Measurements from ENCODE around the gene ZBTB33. TPM values are rescaled to one million over a fixed set of nuclear protein-coding genes. Genes with fewer than 3 reads are reported as not detected.

Gene ZBTB33
- total RNA-seq, 2 experiments from 2014 or later = 11.6 to 12.4 TPM

DNA sequence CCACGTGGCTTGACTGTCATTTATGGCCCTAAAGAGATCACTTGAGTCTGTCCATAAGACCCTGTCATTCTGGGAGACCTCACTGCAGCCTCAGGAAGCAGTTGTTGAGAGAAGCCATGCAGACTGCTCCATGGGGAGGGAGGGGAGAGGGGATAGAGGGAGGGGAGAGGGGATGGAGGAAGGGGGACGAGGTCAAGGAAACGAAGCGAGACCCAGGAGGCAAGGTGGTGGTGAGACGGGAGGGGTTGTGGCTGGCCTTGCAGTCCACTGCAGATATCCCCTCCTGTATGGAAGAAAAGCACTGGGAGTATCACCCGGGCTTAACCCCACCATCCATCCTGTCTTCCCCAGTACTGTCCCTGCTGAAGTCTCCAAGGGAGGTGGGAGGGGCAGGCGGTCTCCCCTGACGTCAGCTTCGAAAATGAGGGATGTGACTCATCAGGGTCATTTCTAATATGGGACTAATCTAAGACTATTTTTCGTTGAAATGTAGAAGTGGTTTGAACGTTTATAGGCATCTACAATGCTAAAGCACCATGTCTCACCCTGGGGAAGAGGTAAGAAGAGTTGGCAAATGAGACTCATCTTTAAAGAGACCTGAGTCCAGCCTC lies 55.0 kb downstream of the ZBTB33 start:
- peaks cover 25% of the 10 kb centered on the region for H3K27me3 Mint-ChIP-seq
- peaks cover 27% of the 10 kb centered on the region for H3K4me1 Mint-ChIP-seq (ENCODE audit: low read depth)
- H3K9me3 Mint-ChIP-seq = no peaks in the 10 kb centered on the region
- H3K4me3 Mint-ChIP-seq = no peak overlapping the region
- H3K27ac Mint-ChIP-seq = no peak overlapping the region
- ATAC-seq = no peak
- H3K36me3 Mint-ChIP-seq (ENCODE audit: low read depth) = no peaks in the 10 kb centered on the region
- DNase-seq = no peak
- intact Hi-C loops (cut with micrococcal nuclease) = loop anchor here (10.0 kb wide), 1 partner anchor 51 kb away; the partner anchor contains the start of gene ZBTB33
- ChIA-PET CTCF (no interaction called here), POLR2A (no interaction called here)
- TF ChIP-seq, protein P1, sequence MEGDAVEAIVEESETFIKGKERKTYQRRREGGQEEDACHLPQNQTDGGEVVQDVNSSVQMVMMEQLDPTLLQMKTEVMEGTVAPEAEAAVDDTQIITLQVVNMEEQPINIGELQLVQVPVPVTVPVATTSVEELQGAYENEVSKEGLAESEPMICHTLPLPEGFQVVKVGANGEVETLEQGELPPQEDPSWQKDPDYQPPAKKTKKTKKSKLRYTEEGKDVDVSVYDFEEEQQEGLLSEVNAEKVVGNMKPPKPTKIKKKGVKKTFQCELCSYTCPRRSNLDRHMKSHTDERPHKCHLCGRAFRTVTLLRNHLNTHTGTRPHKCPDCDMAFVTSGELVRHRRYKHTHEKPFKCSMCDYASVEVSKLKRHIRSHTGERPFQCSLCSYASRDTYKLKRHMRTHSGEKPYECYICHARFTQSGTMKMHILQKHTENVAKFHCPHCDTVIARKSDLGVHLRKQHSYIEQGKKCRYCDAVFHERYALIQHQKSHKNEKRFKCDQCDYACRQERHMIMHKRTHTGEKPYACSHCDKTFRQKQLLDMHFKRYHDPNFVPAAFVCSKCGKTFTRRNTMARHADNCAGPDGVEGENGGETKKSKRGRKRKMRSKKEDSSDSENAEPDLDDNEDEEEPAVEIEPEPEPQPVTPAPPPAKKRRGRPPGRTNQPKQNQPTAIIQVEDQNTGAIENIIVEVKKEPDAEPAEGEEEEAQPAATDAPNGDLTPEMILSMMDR (IDR thresholded peaks at IDR 0.05) = no peak

DNA sequence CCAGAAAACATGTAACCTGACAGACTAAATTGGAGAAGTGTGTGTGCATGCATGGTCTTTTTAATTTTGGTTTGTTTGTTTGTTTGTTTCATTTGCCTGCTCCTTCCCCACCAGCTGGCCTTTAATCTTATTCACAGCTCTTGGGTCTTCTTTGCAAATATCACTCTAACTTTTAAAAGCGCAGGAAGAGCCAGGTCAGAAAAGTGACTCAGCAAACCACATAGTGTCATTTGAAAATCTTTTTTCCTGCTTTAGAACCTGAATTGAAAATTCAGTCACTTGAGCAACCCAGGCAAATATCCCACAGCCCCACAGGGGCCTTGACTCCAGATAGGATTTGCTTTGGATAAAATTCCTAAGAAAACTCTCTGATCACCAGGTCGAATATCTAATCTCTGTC lies 56.0 kb downstream of the ZBTB33 start:
- intact Hi-C loops (cut with micrococcal nuclease) = loop anchor here (10.0 kb wide), 1 partner anchor 52 kb away; the partner anchor contains the start of gene ZBTB33
- TF ChIP-seq, protein P1 (IDR thresholded peaks at IDR 0.05) = no peak
- Mint-ChIP-seq H3K4me1 (ENCODE audit: low read depth) (peaks cover 27% of the 10 kb centered on the region), H3K4me3 (no peak overlapping the region), H3K27me3 (peaks cover 31% of the 10 kb centered on the region), H3K9me3 (no peaks in the 10 kb centered on the region), H3K27ac (no peak overlapping the region), H3K36me3 (ENCODE audit: low read depth) (no peaks in the 10 kb centered on the region)
- ChIA-PET CTCF (no interaction called here), POLR2A (no interaction called here)
- DNase-seq (no peak), ATAC-seq (no peak)

Other genes with a start within 250 kb of the ZBTB33 start
- not detected for gene RHOXF2B, start 173.1 kb upstream of the ZBTB33 start, total RNA-seq
- not detected for gene RHOXF1, start 134.9 kb upstream of the ZBTB33 start, total RNA-seq
- not detected for gene RHOXF2, start 92.2 kb upstream of the ZBTB33 start, total RNA-seq
- gene TMEM255A, start 60.6 kb downstream of the ZBTB33 start, total RNA-seq = not detected
- gene ATP1B4, start 111.3 kb downstream of the ZBTB33 start, total RNA-seq = not detected
- 10 to 100 TPM; 22.9 to 23.3 TPM for gene LAMP2, start 218.5 kb downstream of the ZBTB33 start, total RNA-seq